Fibroblast of lung (primary cell): ENCODE data around the gene SPPL2A. TPM values are rescaled to one million over a fixed set of nuclear protein-coding genes. Genes with fewer than 3 reads are reported as not detected.

Source experiments
- DNase-seq, 2 donors: peaks; one replicate each; pipeline versions ENCODE4 v3.0.0 to v3.0.0-alpha.2; 2010; ENCODE audit warnings: low read depth in 2 of 2
- H2AFZ ChIP-seq: 2 replicates; pipeline ENCODE4 v1.5.1; 2012; ENCODE audit warnings: low read length, control low read depth, inconsistent platforms
- H3K27ac ChIP-seq: 2 replicates; pipeline ENCODE4 v1.5.1; 2011; ENCODE audit warnings: low read length, control low read depth; ENCODE audit not compliant: insufficient read depth
- H3K27me3 ChIP-seq: 2 replicates; pipeline ENCODE4 v1.5.1; 2011; ENCODE audit warnings: mild to moderate bottlenecking, low read length; ENCODE audit not compliant: control insufficient read depth, insufficient read depth
- H3K36me3 ChIP-seq: 2 replicates; pipeline ENCODE4 v1.5.1; 2011; ENCODE audit warnings: low read length; ENCODE audit not compliant: control insufficient read depth, insufficient read depth
- H3K4me1 ChIP-seq: 2 replicates; pipeline ENCODE4 v1.5.1; 2011; ENCODE audit warnings: low read length; ENCODE audit not compliant: control insufficient read depth, insufficient read depth; ENCODE audit errors: extremely low read depth
- H3K4me2 ChIP-seq: 2 replicates; pipeline ENCODE4 v1.5.1; 2011; ENCODE audit warnings: low read length, control low read depth; ENCODE audit not compliant: insufficient read depth; ENCODE audit errors: extremely low read depth
- H3K4me3 ChIP-seq, 4 experiments: fragments of 200-600 bp in 1 of 4; sonication (generic) in 1 of 4; replicated peaks in 1 of 4; 2 replicates each; pipeline ENCODE4 v1.5.1; 2011 to 2016; ENCODE audit warnings: low read length in 4 of 4, low read depth in 3 of 4, mild to moderate bottlenecking in 3 of 4, control low read depth in 2 of 4, inconsistent platforms in 1 of 4, mixed read lengths in 1 of 4; ENCODE audit not compliant: insufficient read depth in 1 of 4; ENCODE audit errors: control extremely low read depth in 1 of 4
- H3K79me2 ChIP-seq: 2 replicates; pipeline ENCODE4 v1.5.1; 2012; ENCODE audit warnings: mild to moderate bottlenecking, low read length, inconsistent platforms; ENCODE audit not compliant: control insufficient read depth, insufficient read depth
- H3K9ac ChIP-seq: 2 replicates; pipeline ENCODE4 v1.5.1; 2011; ENCODE audit warnings: mild to moderate bottlenecking, low read length, control low read depth; ENCODE audit not compliant: insufficient read depth
- H3K9me3 ChIP-seq: 2 replicates; pipeline ENCODE4 v1.5.1; 2012; ENCODE audit warnings: low read depth, low read length; ENCODE audit not compliant: control insufficient read depth, insufficient read depth
- H4K20me1 ChIP-seq: 2 replicates; pipeline ENCODE4 v1.5.1; 2011; ENCODE audit warnings: low read length; ENCODE audit not compliant: control insufficient read depth, insufficient read depth; ENCODE audit errors: extremely low read depth
- CTCF ChIP-seq, 2 donors: IDR thresholded peaks in 1 of 2; conservative IDR thresholded peaks in 1 of 2; 1 replicate in 1 of 2; 2 replicates in 1 of 2; pipeline ENCODE4 v1.5.1; 2011 to 2012; ENCODE audit warnings: low read length in 2 of 2, control low read depth in 1 of 2, inconsistent platforms in 1 of 2, low read depth in 1 of 2, mild to moderate bottlenecking in 1 of 2
- EZH2 ChIP-seq: IDR thresholded peaks from 2 replicates; pipeline ENCODE4 v1.5.1; 2012; ENCODE audit warnings: low read length, control low read depth, mild to moderate bottlenecking; ENCODE audit errors: missing control alignments
- polyA plus RNA-seq, 2 donors: library from polyadenylated mRNA; depleted of rRNA in 1 of 2; stranded (reverse) in 1 of 2; unstranded in 1 of 2; fragments of >200 nt; gene quantifications; 2 replicates each; pipeline ENCODE4 v1.2.1, GENCODE V29; 2011 to 2012; ENCODE audit warnings: missing spikeins in 1 of 2
- total RNA-seq: library from RNA; depleted of rRNA; stranded (reverse); fragments of >200 nt; gene quantifications from 2 replicates; pipeline ENCODE4 v1.2.1, GENCODE V29; 2014

SPPL2A gene
- total and polyA plus RNA-seq, 2 donors (not counting 1 experiment from before 2014, with no cell fraction given): 97.6 to 120 TPM

- Histone ChIP-seq H4K20me1 (no peaks in the 10 kb centered on the region), H3K4me2 (no peak overlapping the region), H3K36me3 (no peaks in the 10 kb centered on the region), H3K79me2 (no peaks in the 10 kb centered on the region), H3K27me3 (no peaks in the 10 kb centered on the region), H2AFZ (no peak overlapping the region), H3K9ac (no peak overlapping the region), H3K4me1 (no peaks in the 10 kb centered on the region), H3K27ac (no peak overlapping the region), H3K9me3 (no peaks in the 10 kb centered on the region), H3K4me3 (no peak overlapping the region)
- no peak for TF ChIP-seq EZH2
- TF ChIP-seq CTCF (conservative IDR thresholded peaks at IDR 0.05 in 1 of 2, IDR thresholded peaks at IDR 0.05 in 1 of 2; ENCODE audit: low read depth in 1 of 2, low read length in 2 of 2): no peak
- no peak for DNase-seq
These were observed 53.5 kb downstream of the SPPL2A start for GRCh38 chr15:50712018-50712417.

- Histone ChIP-seq H2AFZ (no peak overlapping the region), H3K9me3 (no peaks in the 10 kb centered on the region), H4K20me1 (no peaks in the 10 kb centered on the region), H3K36me3 (no peaks in the 10 kb centered on the region), H3K4me2 (no peak overlapping the region), H3K4me3 (no peak overlapping the region), H3K4me1 (no peaks in the 10 kb centered on the region), H3K27me3 (no peaks in the 10 kb centered on the region), H3K27ac (no peak overlapping the region), H3K9ac (no peak overlapping the region), H3K79me2 (no peaks in the 10 kb centered on the region)
- no peak for TF ChIP-seq EZH2
- no peak for TF ChIP-seq CTCF (conservative IDR thresholded peaks at IDR 0.05 in 1 of 2, IDR thresholded peaks at IDR 0.05 in 1 of 2; ENCODE audit: low read depth in 1 of 2, low read length in 2 of 2)
- no peak for DNase-seq
These were observed 54.9 kb downstream of the SPPL2A start for GRCh38 chr15:50710585-50710984.

GRCh38 chr15:50707878-50708427 is 57.6 kb downstream of the SPPL2A start:
- no peak overlapping the region for H3K4me2 ChIP-seq
- H3K9ac ChIP-seq: no peak overlapping the region

More at GRCh38 chr15:50707878-50708427, 57.6 kb downstream of the SPPL2A start:
- Histone ChIP-seq H4K20me1 (no peaks in the 10 kb centered on the region), H3K9me3 (no peaks in the 10 kb centered on the region), H3K27ac (no peak overlapping the region), H3K79me2 (no peaks in the 10 kb centered on the region), H3K4me1 (no peaks in the 10 kb centered on the region), H3K4me3 (no peak overlapping the region), H3K27me3 (no peaks in the 10 kb centered on the region), H3K36me3 (no peaks in the 10 kb centered on the region), H2AFZ (no peak overlapping the region)
- TF ChIP-seq CTCF (conservative IDR thresholded peaks at IDR 0.05 in 1 of 2, IDR thresholded peaks at IDR 0.05 in 1 of 2; ENCODE audit: low read depth in 1 of 2, low read length in 2 of 2): no peak
- TF ChIP-seq EZH2: no peak
- DNase-seq: no peak
